HepG2 (cell line): Measurements from ENCODE around the gene IKZF3. TPM values are rescaled to one million over a fixed set of nuclear protein-coding genes. Genes with fewer than 3 reads are reported as not detected.

Source experiments
- ARNT2 ChIP-seq: sonication (generic); formaldehyde crosslinking; IDR thresholded peaks from 2 replicates; pipeline ENCODE4 v1.8.0; 2022; ENCODE audit warnings: mild to moderate bottlenecking, low read depth, missing genetic modification reagents, moderate library complexity
- CEBPB ChIP-seq: IDR thresholded peaks from 2 replicates; pipeline ENCODE4 v1.6.1; 2011; ENCODE audit warnings: low read depth, low read length, improper control_type of control experiment, borderline replicate concordance
- IRF2 ChIP-seq: IDR thresholded peaks from 2 replicates; pipeline ENCODE4 v1.6.1; 2018; ENCODE audit warnings: missing genetic modification reagents, missing compliant biosample characterization
- KAT7 ChIP-seq: IDR thresholded peaks from 2 replicates; pipeline ENCODE4 v1.6.1; 2018; ENCODE audit warnings: borderline replicate concordance, missing compliant biosample characterization
- NCOR1 ChIP-seq: fragments of 200-600 bp; sonication (generic); IDR thresholded peaks from 2 replicates; pipeline ENCODE4 v1.7.0; 2017; ENCODE audit warnings: antibody characterized with exemption, low read length, borderline replicate concordance
- RXRB ChIP-seq: IDR thresholded peaks from 2 replicates; pipeline ENCODE4 v1.6.1; 2016; ENCODE audit warnings: borderline replicate concordance, missing genetic modification reagents, missing compliant biosample characterization
- ZNF263 ChIP-seq: sonication (generic); formaldehyde crosslinking; IDR thresholded peaks from 2 replicates; pipeline ENCODE4 v1.4.0; 2020; ENCODE audit warnings: missing genetic modification reagents
- ZNF350 ChIP-seq: sonication (generic); formaldehyde crosslinking; IDR thresholded peaks from 2 replicates; pipeline ENCODE4 v1.4.0; 2020; ENCODE audit warnings: mild to moderate bottlenecking, low read depth, missing genetic modification reagents, borderline replicate concordance
- ZNF569 ChIP-seq: sonication (generic); formaldehyde crosslinking; IDR thresholded peaks from 2 replicates; pipeline ENCODE4 v1.5.0; 2020; ENCODE audit warnings: mild to moderate bottlenecking, missing genetic modification reagents, moderate library complexity, borderline replicate concordance
- ZNF773 ChIP-seq: sonication (generic); formaldehyde crosslinking; IDR thresholded peaks from 2 replicates; pipeline ENCODE4 v1.4.0; 2020; ENCODE audit warnings: missing genetic modification reagents, borderline replicate concordance
- polyA plus RNA-seq, 8 experiments: library from polyadenylated mRNA; depleted of rRNA in 3 of 8; stranded (reverse) in 7 of 8; unstranded in 1 of 8; fragments of >200 nt; fragmentation: Illumina TruSeq in 4 of 8; extraction: Trizol in 4 of 8; gene quantifications; 2 replicates each; pipeline versions ENCODE4 v1.2.1 to v1.2.3, GENCODE V29; 2011 to 2016; ENCODE audit warnings: low read depth in 4 of 8, missing spikeins in 1 of 8, mixed read lengths in 1 of 8; ENCODE audit not compliant: insufficient read depth in 1 of 8
- total RNA-seq, 5 experiments: library from RNA; depleted of rRNA; stranded (reverse); fragments of >200 nt; fragmentation: Illumina TruSeq; extraction: Trizol; gene quantifications; 2 replicates each; pipeline ENCODE4 v1.2.3, GENCODE V29; 2016; ENCODE audit warnings: low read depth in 1 of 5
- TF ChIP-seq, protein P1 (sequence below): sonication (generic); formaldehyde crosslinking; IDR thresholded peaks from 2 replicates; pipeline ENCODE4 v1.4.0; 2020; ENCODE audit warnings: missing genetic modification reagents
- TF ChIP-seq, protein P2 (sequence below): sonication (generic); formaldehyde crosslinking; IDR thresholded peaks from 2 replicates; pipeline ENCODE4 v1.8.1; 2022; ENCODE audit warnings: low read depth, mild to moderate bottlenecking, missing genetic modification reagents
- TF ChIP-seq, protein P3 (sequence below): sonication (generic); formaldehyde crosslinking; IDR thresholded peaks from 2 replicates; pipeline ENCODE4 v1.9.0; 2022; ENCODE audit warnings: low read depth, missing genetic modification reagents
- TF ChIP-seq, protein P4 (sequence below): sonication (generic); formaldehyde crosslinking; IDR thresholded peaks from 2 replicates; pipeline ENCODE4 v1.9.0; 2021; ENCODE audit warnings: missing genetic modification reagents, borderline replicate concordance
- TF ChIP-seq, protein P5 (sequence below): sonication (generic); formaldehyde crosslinking; IDR thresholded peaks from 2 replicates; pipeline ENCODE4 v1.4.0; 2020; ENCODE audit warnings: mild to moderate bottlenecking, missing genetic modification reagents

IKZF3 gene
- total and polyA plus RNA-seq, 2 of the 13 experiments (the other 11 are each of a cell fraction or from before 2014, with no cell fraction given): not detected

DNA sequence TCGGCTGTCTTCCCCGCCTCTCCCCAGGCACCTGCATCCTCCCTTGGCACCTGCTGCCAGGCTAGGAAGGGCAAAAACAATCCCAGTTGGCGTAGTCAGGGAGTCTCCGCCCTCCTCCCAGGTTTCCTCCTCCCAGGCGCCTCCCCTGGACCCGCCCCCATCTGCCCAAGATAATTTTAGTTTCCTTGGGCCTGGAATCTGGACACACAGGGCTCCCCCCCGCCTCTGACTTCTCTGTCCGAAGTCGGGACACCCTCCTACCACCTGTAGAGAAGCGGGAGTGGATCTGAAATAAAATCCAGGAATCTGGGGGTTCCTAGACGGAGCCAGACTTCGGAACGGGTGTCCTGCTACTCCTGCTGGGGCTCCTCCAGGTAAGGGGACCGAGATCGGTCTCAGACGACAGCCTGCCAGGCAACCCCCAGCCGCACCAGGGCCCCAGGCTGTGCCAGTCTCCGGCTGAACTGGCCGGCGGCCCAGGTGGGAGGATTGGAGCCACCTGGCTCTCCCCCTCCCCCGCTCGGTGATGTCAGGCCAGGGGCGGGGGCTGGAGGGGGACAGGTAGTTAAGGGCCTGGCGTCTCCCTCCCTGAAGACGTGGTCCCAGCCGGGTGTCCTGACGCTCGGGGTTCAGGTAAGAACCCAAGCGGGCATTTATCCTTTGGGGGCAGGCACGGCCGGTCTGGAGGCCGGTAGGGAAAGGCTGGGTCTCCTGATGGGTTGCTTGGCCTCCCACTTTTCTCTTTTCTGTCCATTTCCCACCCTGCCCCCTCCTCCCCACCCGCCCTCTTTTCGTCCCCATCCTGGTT lies 126.1 kb downstream of the IKZF3 start, which contains the start of gene GRB7 (continued):
- TF ChIP-seq, protein P1, sequence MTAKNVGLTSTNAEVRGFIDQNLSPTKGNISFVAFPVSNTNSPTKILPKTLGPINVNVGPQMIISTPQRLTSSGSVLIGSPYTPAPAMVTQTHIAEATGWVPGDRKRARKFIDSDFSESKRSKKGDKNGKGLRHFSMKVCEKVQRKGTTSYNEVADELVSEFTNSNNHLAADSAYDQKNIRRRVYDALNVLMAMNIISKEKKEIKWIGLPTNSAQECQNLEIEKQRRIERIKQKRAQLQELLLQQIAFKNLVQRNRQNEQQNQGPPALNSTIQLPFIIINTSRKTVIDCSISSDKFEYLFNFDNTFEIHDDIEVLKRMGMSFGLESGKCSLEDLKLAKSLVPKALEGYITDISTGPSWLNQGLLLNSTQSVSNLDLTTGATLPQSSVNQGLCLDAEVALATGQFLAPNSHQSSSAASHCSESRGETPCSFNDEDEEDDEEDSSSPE: 0 out of 2 replicates have a peak, but pooled peaks have one; percentile 26
- TF ChIP-seq KAT7 (no peak), IRF2 (CRISPR knock-in tag) (no peak), ZNF773 (CRISPR knock-in tag) (peak; percentile 81; the same call in 1 of the 2 replicates), ARNT2 (peak; percentile 41; the same call in 1 of the 2 replicates), ZNF350 (peak; percentile 39; the same call in 1 of the 2 replicates), CEBPB (no peak), ZNF263 (CRISPR knock-in tag) (peak; percentile 82), RXRB (CRISPR knock-in tag) (peak; percentile 38; the same call in 1 of the 2 replicates), NCOR1 (peak; percentile 9; the same call in 1 of the 2 replicates), ZNF569 (0 out of 2 replicates have a peak, but pooled peaks have one; percentile 58)
- TF ChIP-seq, protein P2, sequence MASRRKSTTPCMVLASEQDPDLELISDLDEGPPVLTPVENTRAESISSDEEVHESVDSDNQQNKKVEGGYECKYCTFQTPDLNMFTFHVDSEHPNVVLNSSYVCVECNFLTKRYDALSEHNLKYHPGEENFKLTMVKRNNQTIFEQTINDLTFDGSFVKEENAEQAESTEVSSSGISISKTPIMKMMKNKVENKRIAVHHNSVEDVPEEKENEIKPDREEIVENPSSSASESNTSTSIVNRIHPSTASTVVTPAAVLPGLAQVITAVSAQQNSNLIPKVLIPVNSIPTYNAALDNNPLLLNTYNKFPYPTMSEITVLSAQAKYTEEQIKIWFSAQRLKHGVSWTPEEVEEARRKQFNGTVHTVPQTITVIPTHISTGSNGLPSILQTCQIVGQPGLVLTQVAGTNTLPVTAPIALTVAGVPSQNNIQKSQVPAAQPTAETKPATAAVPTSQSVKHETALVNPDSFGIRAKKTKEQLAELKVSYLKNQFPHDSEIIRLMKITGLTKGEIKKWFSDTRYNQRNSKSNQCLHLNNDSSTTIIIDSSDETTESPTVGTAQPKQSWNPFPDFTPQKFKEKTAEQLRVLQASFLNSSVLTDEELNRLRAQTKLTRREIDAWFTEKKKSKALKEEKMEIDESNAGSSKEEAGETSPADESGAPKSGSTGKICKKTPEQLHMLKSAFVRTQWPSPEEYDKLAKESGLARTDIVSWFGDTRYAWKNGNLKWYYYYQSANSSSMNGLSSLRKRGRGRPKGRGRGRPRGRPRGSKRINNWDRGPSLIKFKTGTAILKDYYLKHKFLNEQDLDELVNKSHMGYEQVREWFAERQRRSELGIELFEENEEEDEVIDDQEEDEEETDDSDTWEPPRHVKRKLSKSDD (CRISPR knock-in tag): 0 out of 2 replicates have a peak, but pooled peaks have one; percentile 27
- TF ChIP-seq, protein P3, sequence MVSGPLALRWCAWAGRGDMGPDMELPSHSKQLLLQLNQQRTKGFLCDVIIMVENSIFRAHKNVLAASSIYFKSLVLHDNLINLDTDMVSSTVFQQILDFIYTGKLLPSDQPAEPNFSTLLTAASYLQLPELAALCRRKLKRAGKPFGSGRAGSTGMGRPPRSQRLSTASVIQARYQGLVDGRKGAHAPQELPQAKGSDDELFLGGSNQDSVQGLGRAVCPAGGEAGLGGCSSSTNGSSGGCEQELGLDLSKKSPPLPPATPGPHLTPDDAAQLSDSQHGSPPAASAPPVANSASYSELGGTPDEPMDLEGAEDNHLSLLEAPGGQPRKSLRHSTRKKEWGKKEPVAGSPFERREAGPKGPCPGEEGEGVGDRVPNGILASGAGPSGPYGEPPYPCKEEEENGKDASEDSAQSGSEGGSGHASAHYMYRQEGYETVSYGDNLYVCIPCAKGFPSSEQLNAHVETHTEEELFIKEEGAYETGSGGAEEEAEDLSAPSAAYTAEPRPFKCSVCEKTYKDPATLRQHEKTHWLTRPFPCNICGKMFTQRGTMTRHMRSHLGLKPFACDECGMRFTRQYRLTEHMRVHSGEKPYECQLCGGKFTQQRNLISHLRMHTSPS (CRISPR knock-in tag): peak; percentile 96
- TF ChIP-seq, protein P4, sequence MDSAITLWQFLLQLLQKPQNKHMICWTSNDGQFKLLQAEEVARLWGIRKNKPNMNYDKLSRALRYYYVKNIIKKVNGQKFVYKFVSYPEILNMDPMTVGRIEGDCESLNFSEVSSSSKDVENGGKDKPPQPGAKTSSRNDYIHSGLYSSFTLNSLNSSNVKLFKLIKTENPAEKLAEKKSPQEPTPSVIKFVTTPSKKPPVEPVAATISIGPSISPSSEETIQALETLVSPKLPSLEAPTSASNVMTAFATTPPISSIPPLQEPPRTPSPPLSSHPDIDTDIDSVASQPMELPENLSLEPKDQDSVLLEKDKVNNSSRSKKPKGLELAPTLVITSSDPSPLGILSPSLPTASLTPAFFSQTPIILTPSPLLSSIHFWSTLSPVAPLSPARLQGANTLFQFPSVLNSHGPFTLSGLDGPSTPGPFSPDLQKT (CRISPR knock-in tag): 0 out of 2 replicates have a peak, but pooled peaks have one; percentile 62
- TF ChIP-seq, protein P5, sequence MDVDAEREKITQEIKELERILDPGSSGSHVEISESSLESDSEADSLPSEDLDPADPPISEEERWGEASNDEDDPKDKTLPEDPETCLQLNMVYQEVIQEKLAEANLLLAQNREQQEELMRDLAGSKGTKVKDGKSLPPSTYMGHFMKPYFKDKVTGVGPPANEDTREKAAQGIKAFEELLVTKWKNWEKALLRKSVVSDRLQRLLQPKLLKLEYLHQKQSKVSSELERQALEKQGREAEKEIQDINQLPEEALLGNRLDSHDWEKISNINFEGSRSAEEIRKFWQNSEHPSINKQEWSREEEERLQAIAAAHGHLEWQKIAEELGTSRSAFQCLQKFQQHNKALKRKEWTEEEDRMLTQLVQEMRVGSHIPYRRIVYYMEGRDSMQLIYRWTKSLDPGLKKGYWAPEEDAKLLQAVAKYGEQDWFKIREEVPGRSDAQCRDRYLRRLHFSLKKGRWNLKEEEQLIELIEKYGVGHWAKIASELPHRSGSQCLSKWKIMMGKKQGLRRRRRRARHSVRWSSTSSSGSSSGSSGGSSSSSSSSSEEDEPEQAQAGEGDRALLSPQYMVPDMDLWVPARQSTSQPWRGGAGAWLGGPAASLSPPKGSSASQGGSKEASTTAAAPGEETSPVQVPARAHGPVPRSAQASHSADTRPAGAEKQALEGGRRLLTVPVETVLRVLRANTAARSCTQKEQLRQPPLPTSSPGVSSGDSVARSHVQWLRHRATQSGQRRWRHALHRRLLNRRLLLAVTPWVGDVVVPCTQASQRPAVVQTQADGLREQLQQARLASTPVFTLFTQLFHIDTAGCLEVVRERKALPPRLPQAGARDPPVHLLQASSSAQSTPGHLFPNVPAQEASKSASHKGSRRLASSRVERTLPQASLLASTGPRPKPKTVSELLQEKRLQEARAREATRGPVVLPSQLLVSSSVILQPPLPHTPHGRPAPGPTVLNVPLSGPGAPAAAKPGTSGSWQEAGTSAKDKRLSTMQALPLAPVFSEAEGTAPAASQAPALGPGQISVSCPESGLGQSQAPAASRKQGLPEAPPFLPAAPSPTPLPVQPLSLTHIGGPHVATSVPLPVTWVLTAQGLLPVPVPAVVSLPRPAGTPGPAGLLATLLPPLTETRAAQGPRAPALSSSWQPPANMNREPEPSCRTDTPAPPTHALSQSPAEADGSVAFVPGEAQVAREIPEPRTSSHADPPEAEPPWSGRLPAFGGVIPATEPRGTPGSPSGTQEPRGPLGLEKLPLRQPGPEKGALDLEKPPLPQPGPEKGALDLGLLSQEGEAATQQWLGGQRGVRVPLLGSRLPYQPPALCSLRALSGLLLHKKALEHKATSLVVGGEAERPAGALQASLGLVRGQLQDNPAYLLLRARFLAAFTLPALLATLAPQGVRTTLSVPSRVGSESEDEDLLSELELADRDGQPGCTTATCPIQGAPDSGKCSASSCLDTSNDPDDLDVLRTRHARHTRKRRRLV (CRISPR knock-in tag): peak; percentile 83; the same call in 1 of the 2 replicates
